Activated CD4-positive, alpha-beta T cell treated with anti-CD3 and anti-CD28 coated beads, Interleukin-2, amount 50 U/mL, for 48 hours (primary cell): ENCODE results near the gene RNF186.
"Not testable (repeated sequence)": the region's sequence is repeated elsewhere in the genome, so short reads cannot be mapped to it uniquely, and the experiment has no call there.

ENCODE experiments used
- DNase-seq, 2 experiments: peaks; one replicate each; pipeline ENCODE4 v3.0.0-alpha.2; 2020

The RNF186 gene

GRCh38 chr1:19814681-19815503 lies at the start of gene RNF186:
Gene RNF186 (minus strand): TSS chr1:19815283. CDS start chr1:19815101, 182 bp downstream.
- no peak for DNase-seq

GRCh38 chr1:19864570-19865160 lies 49.6 kb upstream of the RNF186 start:
- no peak for DNase-seq

- DNase-seq: no peak
These were observed 47.9 kb upstream of the RNF186 start for GRCh38 chr1:19862944-19863343.

- DNase-seq: no peak
These were observed 46.9 kb upstream of the RNF186 start for GRCh38 chr1:19861842-19862530.

GRCh38 chr1:19861034-19861433 lies 46.0 kb upstream of the RNF186 start:
- DNase-seq: no peak

- no peak for DNase-seq
These were observed 45.3 kb upstream of the RNF186 start for GRCh38 chr1:19860418-19860817.

- DNase-seq: no peak
These were observed 44.8 kb upstream of the RNF186 start for GRCh38 chr1:19859876-19860275.

GRCh38 chr1:19858893-19859292 lies 43.8 kb upstream of the RNF186 start:
- DNase-seq: no peak

GRCh38 chr1:19854866-19855265 lies 39.8 kb upstream of the RNF186 start:
- no peak for DNase-seq

- no peak for DNase-seq
These were observed 37.0 kb upstream of the RNF186 start for GRCh38 chr1:19852036-19852435.

- DNase-seq: no peak
These were observed 35.1 kb upstream of the RNF186 start for GRCh38 chr1:19850214-19850613.

- DNase-seq: not testable (repeated sequence)
These were observed 34.2 kb upstream of the RNF186 start for GRCh38 chr1:19849307-19849706.

GRCh38 chr1:19847334-19847733 lies 32.3 kb upstream of the RNF186 start:
- DNase-seq: not testable (repeated sequence)

- DNase-seq: no peak
These were observed 31.3 kb upstream of the RNF186 start for GRCh38 chr1:19846338-19846737.

GRCh38 chr1:19845555-19845954 lies 30.5 kb upstream of the RNF186 start:
- no peak for DNase-seq

- no peak for DNase-seq
These were observed 29.8 kb upstream of the RNF186 start for GRCh38 chr1:19844731-19845495.

- DNase-seq: no peak
These were observed 25.1 kb upstream of the RNF186 start for GRCh38 chr1:19840228-19840627.

GRCh38 chr1:19837866-19838265 lies 22.8 kb upstream of the RNF186 start:
- no peak for DNase-seq

GRCh38 chr1:19835578-19835977 lies 20.5 kb upstream of the RNF186 start:
- DNase-seq: no peak

GRCh38 chr1:19831441-19831840 lies 16.4 kb upstream of the RNF186 start:
- no peak for DNase-seq

- no peak for DNase-seq
These were observed 13.5 kb upstream of the RNF186 start for GRCh38 chr1:19828546-19828945.

GRCh38 chr1:19825298-19825697 lies 10.2 kb upstream of the RNF186 start:
- no peak for DNase-seq

- no peak for DNase-seq
These were observed 9.5 kb upstream of the RNF186 start for GRCh38 chr1:19824541-19824940.
